Kidney (tissue), 14 donors: ENCODE data around the gene INAFM2. TPM values are rescaled to one million over a fixed set of nuclear protein-coding genes. Genes with fewer than 3 reads are reported as not detected.

ENCODE experiments used
- DNase-seq, 5 donors: peaks; one replicate each; pipeline ENCODE4 v3.0.0-alpha.2; 2013 to 2020
- FAIRE-seq: peaks from 2 replicates; lab custom pipeline; 2012; peaks lifted over from hg19 to GRCh38; lab: Jason Lieb, UNC
- H3K27ac ChIP-seq, 2 donors: one replicate each; pipeline ENCODE4 v1.7.0; 2013; ENCODE audit warnings: low read depth in 2 of 2, low read length in 2 of 2, inconsistent platforms in 1 of 2
- H3K27me3 ChIP-seq: one replicate; pipeline ENCODE4 v1.7.1; 2013; ENCODE audit warnings: low read length, inconsistent platforms; ENCODE audit not compliant: control insufficient read depth, insufficient read depth
- H3K36me3 ChIP-seq, 3 donors: one replicate each; pipeline versions ENCODE4 v1.7.0 to v1.7.1; 2013; ENCODE audit warnings: low read length in 3 of 3, control low read depth in 1 of 3, inconsistent platforms in 1 of 3; ENCODE audit not compliant: insufficient read depth in 3 of 3, control insufficient read depth in 2 of 3
- H3K4me1 ChIP-seq, 3 donors: one replicate each; pipeline versions ENCODE4 v1.7.0 to v1.7.1; 2013; ENCODE audit warnings: low read length in 3 of 3, inconsistent platforms in 1 of 3, low read depth in 1 of 3; ENCODE audit not compliant: control insufficient read depth in 2 of 3, insufficient read depth in 2 of 3
- H3K4me3 ChIP-seq, 3 donors: one replicate each; pipeline versions ENCODE4 v1.7.0 to v1.8.1; 2013; ENCODE audit warnings: low read length in 3 of 3, control low read depth in 1 of 3, inconsistent platforms in 1 of 3
- H3K9ac ChIP-seq, 3 donors: one replicate each; pipeline versions ENCODE4 v1.7.0 to v1.7.1; 2013; ENCODE audit warnings: low read length in 3 of 3, control low read depth in 1 of 3, inconsistent platforms in 1 of 3
- H3K9me3 ChIP-seq, 3 donors: one replicate each; pipeline versions ENCODE4 v1.7.0 to v1.7.1; 2013; ENCODE audit warnings: low read length in 3 of 3, control low read depth in 1 of 3, inconsistent platforms in 1 of 3; ENCODE audit not compliant: control insufficient read depth in 2 of 3, insufficient read depth in 1 of 3
- CTCF ChIP-seq: IDR thresholded peaks from 3 replicates; pipeline ENCODE4 v1.5.1; 2012; ENCODE audit warnings: mild to moderate bottlenecking, moderate library complexity, borderline replicate concordance; ENCODE audit not compliant: insufficient read depth; ENCODE audit errors: extremely low read depth
- intact Hi-C: fragments of 100-400 bp; cut with DNase I; formaldehyde crosslinking; loops from one replicate; pipeline ENCODE4 v1.11.1; 2022
- polyA plus RNA-seq: library from polyadenylated mRNA; stranded (reverse); fragments of 350-450 nt; fragmentation: Illumina TruSeq; extraction: RNeasy Lipid Tissue Mini Kit (QIAGEN cat#74804); gene quantifications from one replicate; pipeline ENCODE4 v1.2.3, GENCODE V29; 2014; ENCODE audit warnings: low read depth, low replicate concordance; ENCODE audit not compliant: insufficient read depth
- total RNA-seq: library from RNA; stranded (reverse); fragmentation: NEBNext Ultra II Directional; extraction: Animal tissue kit (Norgen Biotek cat#: 25700); gene quantifications from one replicate; pipeline ENCODE4 v1.2.1, GENCODE V29; 2021
- donor health status: control.
- donor health status: control.
- donor health status: control.
- donor health status: control.
- donor health status: control.
- donor health status: DM: yes; HTN: yes; CAD: no.
- donor health status: Normal renal cell carcinoma (clear cell type).

INAFM2 gene
- total and polyA plus RNA-seq, 2 donors from 2014 or later = 14.7 to 21.6 TPM

GRCh38 chr15:40306371-40306770 lies 17.1 kb upstream of the INAFM2 start:
- intact Hi-C loops = no loop called here
- no peak overlapping the region for H3K9ac ChIP-seq
- H3K4me3 ChIP-seq = no peak overlapping the region
- no peak for TF ChIP-seq CTCF
- FAIRE-seq (no peak), DNase-seq (no peak)
- H3K9me3 ChIP-seq = no peaks in the 10 kb centered on the region
- no peaks in the 10 kb centered on the region for H3K36me3 ChIP-seq
- no peak overlapping the region for H3K27ac ChIP-seq
- no peaks in the 10 kb centered on the region for H3K27me3 ChIP-seq
- H3K4me1 ChIP-seq = no peaks in the 10 kb centered on the region

DNA sequence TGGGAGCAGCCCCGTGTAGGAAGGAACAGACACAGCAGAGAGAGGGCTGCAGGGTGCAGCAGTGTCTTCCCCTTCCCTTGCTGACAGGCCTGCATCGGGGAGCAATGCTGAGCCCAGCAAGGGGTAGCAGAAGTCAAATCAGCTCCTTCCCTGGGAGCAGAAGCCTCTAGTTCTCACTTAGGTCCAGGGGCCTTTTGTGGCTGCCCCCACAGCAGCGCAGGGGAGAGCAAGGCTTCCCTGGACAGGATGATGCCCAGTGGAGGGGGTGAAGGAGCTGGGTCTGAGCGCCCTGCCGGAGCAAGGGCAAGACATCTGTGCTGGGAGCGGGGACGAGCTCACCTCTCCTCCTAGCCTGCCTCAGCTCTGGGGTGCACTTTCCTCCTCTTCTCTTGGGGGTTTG lies 16.6 kb upstream of the INAFM2 start:
- Histone ChIP-seq H3K9ac (no peak overlapping the region), H3K4me3 (no peak overlapping the region), H3K4me1 (no peaks in the 10 kb centered on the region), H3K9me3 (no peaks in the 10 kb centered on the region), H3K27me3 (no peaks in the 10 kb centered on the region), H3K36me3 (no peaks in the 10 kb centered on the region), H3K27ac (no peak overlapping the region)
- DNase-seq = peak in 1 of 5 donors; percentile 72
- no peak for TF ChIP-seq CTCF
- no peak for FAIRE-seq
- intact Hi-C loops = no loop called here

DNA sequence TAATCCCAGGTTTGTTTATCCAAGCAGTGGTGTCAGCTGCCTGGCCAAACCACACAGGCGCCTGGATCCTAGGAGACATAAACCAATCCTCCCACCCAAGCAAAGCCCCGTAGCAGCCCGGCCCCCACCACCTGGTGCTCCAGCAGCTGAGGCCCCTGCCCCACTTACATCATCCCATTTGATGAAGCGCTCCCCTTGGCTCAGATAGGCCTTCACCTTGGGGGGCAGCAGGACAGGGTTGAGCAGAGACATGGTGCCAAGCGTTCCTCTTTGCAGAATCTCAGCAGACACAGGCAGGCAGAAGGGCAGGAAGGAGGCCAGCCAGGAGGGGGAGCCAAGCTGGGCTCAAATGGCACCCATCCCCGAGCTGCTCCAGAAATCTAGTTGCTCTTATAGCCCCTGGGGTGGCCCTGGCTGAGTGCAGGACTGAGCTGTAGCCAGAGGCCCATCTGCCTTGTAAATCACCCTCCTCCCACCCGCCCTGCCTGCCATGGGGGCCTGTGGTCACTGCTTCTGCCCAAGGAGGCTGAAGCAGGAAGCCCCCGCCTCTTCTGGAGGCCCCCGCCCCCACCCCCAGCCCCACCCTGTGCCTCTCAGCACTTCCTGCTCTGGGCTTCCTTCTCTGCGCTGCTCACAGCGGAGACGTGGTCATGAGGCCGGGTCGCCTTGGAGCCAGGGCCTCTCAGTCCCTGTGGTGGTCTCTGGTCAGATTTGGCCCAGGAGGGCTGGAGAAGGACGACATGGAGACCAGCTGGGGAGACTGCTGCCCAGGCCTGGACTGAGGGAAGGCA lies 15.9 kb upstream of the INAFM2 start, which contains the start of gene PLCB2:
Gene PLCB2 (minus strand): TSS at position 515 of the 791 bp plus-strand sequence. CDS start 263 bp downstream, at position 252.
- Histone ChIP-seq H3K27me3 (no peaks in the 10 kb centered on the region), H3K9me3 (no peaks in the 10 kb centered on the region), H3K27ac (peak within 1 kb of the TSS in 1 of 2 donors; percentile 38), H3K36me3 (no peaks in the 10 kb centered on the region), H3K4me1 (no peaks in the 10 kb centered on the region), H3K9ac (no peak within 1 kb of the TSS), H3K4me3 (no peak within 1 kb of the TSS)
- FAIRE-seq = no peak
- intact Hi-C loops = no loop called here
- no peak for TF ChIP-seq CTCF
- peak in 3 of 5 donors; percentile 46 to 86 (median 70) for DNase-seq
